DND-41 (cell line): ENCODE data around the gene SEC23IP.

ENCODE experiments used
- ATAC-seq: fragments of 200-7000 bp; cut with Tn5 transposase; 3 replicates; pipeline ENCODE4 v1.9.1; 2021; ENCODE audit warnings: low read depth; ENCODE audit not compliant: insufficient read depth
- DNase-seq: peaks from one replicate; pipeline ENCODE4 v3.0.0-alpha.2; 2020
- H2AFZ ChIP-seq: 2 replicates; pipeline ENCODE4 v1.6.0; 2012; ENCODE audit warnings: low read depth, low read length
- H3K27ac ChIP-seq: 2 replicates; pipeline ENCODE4 v1.5.1; 2012; ENCODE audit warnings: low read length, inconsistent platforms
- H3K27me3 ChIP-seq: fragments of 200-600 bp; sonication (generic); 2 replicates; pipeline ENCODE4 v1.6.0; 2012; ENCODE audit warnings: low read length, mild to moderate bottlenecking, inconsistent platforms; ENCODE audit not compliant: insufficient read depth, poor library complexity
- H3K36me3 ChIP-seq: 2 replicates; pipeline ENCODE4 v1.5.1; 2012; ENCODE audit warnings: low read length, inconsistent platforms; ENCODE audit not compliant: insufficient read depth
- H3K4me1 ChIP-seq: 2 replicates; pipeline ENCODE4 v1.5.1; 2012; ENCODE audit warnings: mild to moderate bottlenecking, low read length; ENCODE audit not compliant: insufficient read depth
- H3K4me2 ChIP-seq: 2 replicates; pipeline ENCODE4 v1.6.0; 2012; ENCODE audit warnings: mild to moderate bottlenecking, moderate library complexity, low read length, inconsistent platforms; ENCODE audit not compliant: insufficient read depth
- H3K4me3 ChIP-seq, 2 experiments: fragments of 200-600 bp in 1 of 2; shearing (Covaris generic) in 1 of 2; 2 replicates each; pipeline ENCODE4 v1.5.1; 2012 to 2016; ENCODE audit warnings: inconsistent platforms in 2 of 2, low read length in 2 of 2, mild to moderate bottlenecking in 2 of 2, low read depth in 1 of 2, moderate library complexity in 1 of 2
- H3K79me2 ChIP-seq: 2 replicates; pipeline ENCODE4 v1.6.0; 2012; ENCODE audit warnings: low read length, inconsistent platforms; ENCODE audit not compliant: insufficient read depth
- H3K9ac ChIP-seq: 2 replicates; pipeline ENCODE4 v1.6.0; 2012; ENCODE audit warnings: low read depth, mild to moderate bottlenecking, inconsistent platforms, low read length, moderate library complexity
- H3K9me3 ChIP-seq: 2 replicates; pipeline ENCODE4 v1.5.1; 2012; ENCODE audit warnings: low read length, moderate library complexity, mild to moderate bottlenecking, inconsistent platforms; ENCODE audit not compliant: insufficient read depth, severe bottlenecking
- H4K20me1 ChIP-seq: 2 replicates; pipeline ENCODE4 v1.6.0; 2012; ENCODE audit warnings: low read length; ENCODE audit not compliant: insufficient read depth
- EZH2 ChIP-seq: IDR thresholded peaks from 3 replicates; pipeline ENCODE4 v1.6.1; 2012; ENCODE audit warnings: borderline replicate concordance, low read depth, mild to moderate bottlenecking, moderate library complexity, low read length, inconsistent platforms; ENCODE audit not compliant: severe bottlenecking
- TF ChIP-seq, protein P1 (sequence below): IDR thresholded peaks from 2 replicates; pipeline ENCODE4 v1.5.1; 2012; ENCODE audit warnings: borderline replicate concordance, low read length, moderate library complexity, mild to moderate bottlenecking; ENCODE audit not compliant: poor library complexity, severe bottlenecking; ENCODE audit errors: extremely low read depth

The SEC23IP gene

DNA sequence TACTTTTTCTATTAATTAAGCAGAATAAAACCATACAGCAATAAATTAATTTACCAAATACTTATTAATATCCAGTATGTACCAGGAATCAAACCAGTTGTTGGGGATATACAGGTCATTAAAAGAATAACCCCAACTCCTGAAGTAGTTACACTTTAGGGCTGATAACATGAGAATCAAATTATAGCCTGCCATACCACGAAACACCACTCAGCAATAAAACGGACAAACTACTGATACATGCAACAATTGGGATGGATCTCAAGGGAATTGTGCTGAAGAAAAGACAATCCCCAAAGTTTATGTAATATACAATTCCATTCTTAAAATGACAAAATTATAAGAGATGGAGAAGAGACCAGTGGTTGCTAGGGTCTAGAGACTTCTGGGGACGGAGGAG is 42.6 kb upstream of the SEC23IP start:
- no peak overlapping the region for H3K27ac ChIP-seq
- H2AFZ ChIP-seq: no peak overlapping the region

GRCh38 chr10:119852277-119852676 is 40.3 kb upstream of the SEC23IP start:
- Histone ChIP-seq H3K9ac (no peak overlapping the region), H4K20me1 (peaks cover 11% of the 10 kb centered on the region; the same call in 1 of the 2 replicates), H3K36me3 (peaks cover 89% of the 10 kb centered on the region), H3K27ac (no peak overlapping the region), H2AFZ (no peak overlapping the region), H3K4me2 (no peak overlapping the region), H3K79me2 (peaks cover 27% of the 10 kb centered on the region), H3K27me3 (no peaks in the 10 kb centered on the region), H3K4me3 (no peak overlapping the region), H3K9me3 (no peaks in the 10 kb centered on the region), H3K4me1 (no peaks in the 10 kb centered on the region)
- no peak for TF ChIP-seq EZH2
- TF ChIP-seq, protein P1, sequence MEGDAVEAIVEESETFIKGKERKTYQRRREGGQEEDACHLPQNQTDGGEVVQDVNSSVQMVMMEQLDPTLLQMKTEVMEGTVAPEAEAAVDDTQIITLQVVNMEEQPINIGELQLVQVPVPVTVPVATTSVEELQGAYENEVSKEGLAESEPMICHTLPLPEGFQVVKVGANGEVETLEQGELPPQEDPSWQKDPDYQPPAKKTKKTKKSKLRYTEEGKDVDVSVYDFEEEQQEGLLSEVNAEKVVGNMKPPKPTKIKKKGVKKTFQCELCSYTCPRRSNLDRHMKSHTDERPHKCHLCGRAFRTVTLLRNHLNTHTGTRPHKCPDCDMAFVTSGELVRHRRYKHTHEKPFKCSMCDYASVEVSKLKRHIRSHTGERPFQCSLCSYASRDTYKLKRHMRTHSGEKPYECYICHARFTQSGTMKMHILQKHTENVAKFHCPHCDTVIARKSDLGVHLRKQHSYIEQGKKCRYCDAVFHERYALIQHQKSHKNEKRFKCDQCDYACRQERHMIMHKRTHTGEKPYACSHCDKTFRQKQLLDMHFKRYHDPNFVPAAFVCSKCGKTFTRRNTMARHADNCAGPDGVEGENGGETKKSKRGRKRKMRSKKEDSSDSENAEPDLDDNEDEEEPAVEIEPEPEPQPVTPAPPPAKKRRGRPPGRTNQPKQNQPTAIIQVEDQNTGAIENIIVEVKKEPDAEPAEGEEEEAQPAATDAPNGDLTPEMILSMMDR: no peak
- DNase-seq: no peak
- ATAC-seq: no peak

More for the DNA sequence above, 42.6 kb upstream of the SEC23IP start:
- Histone ChIP-seq H3K9me3 (no peaks in the 10 kb centered on the region), H3K36me3 (peaks cover 89% of the 10 kb centered on the region), H3K79me2 (peaks cover 14% of the 10 kb centered on the region), H3K27me3 (no peaks in the 10 kb centered on the region), H3K4me3 (no peak overlapping the region), H3K9ac (no peak overlapping the region), H3K4me1 (no peaks in the 10 kb centered on the region), H3K4me2 (no peak overlapping the region), H4K20me1 (peaks cover 8% of the 10 kb centered on the region; the same call in 1 of the 2 replicates)
- TF ChIP-seq, protein P1: no peak
- TF ChIP-seq EZH2: no peak
- DNase-seq: no peak
- no peak for ATAC-seq

DNA sequence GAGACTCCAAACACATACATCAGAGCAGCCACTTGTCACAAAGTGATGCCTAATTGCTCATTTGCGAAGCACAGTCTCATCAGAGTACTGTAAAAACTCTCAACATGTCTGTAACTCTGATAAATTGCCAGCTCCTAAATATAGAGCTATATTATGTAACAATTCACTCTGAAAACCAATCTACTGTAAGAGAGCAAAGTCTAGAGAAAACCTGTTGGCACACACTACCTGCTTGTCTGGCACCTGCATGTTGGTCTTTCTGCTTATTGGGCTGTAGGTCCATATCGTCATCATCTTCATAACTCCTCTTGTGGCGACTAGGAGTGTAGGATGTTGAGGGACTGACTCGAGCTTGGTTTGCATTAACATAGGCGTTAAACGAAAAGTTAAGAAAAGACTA is 39.7 kb upstream of the SEC23IP start:
- H3K9me3 ChIP-seq: no peaks in the 10 kb centered on the region
- ATAC-seq: no peak
- H3K27ac ChIP-seq: no peak overlapping the region
- TF ChIP-seq, protein P1: no peak
- TF ChIP-seq EZH2: no peak
- peaks cover 89% of the 10 kb centered on the region for H3K36me3 ChIP-seq
- no peak overlapping the region for H3K9ac ChIP-seq
- DNase-seq: no peak
- H3K4me1 ChIP-seq: no peaks in the 10 kb centered on the region
- H3K4me2 ChIP-seq: no peak overlapping the region
- H4K20me1 ChIP-seq: peaks cover 14% of the 10 kb centered on the region; the same call in 1 of the 2 replicates
- H3K79me2 ChIP-seq: peaks cover 32% of the 10 kb centered on the region
- H3K4me3 ChIP-seq: no peak overlapping the region
- H2AFZ ChIP-seq: no peak overlapping the region
- no peaks in the 10 kb centered on the region for H3K27me3 ChIP-seq

DNA sequence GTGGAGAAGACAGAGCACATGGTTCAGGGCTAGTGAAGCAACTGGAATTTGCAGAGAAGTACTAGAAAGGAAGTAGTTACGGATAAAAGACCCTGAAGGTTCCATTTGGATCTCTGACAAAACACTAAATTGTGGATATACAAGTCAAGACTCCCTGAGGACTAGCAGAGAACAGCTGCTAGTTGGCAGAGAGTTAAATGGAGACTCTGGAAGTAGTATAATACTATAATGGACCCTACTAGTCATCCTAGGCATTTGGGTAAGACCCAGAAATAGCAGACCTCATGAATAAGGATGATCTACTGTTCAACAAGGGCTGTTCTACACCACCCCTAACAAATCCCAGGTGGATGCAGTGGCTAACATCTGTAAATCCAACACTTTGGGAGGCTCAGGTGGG is 39.0 kb upstream of the SEC23IP start:
- no peak for TF ChIP-seq EZH2
- TF ChIP-seq, protein P1: no peak

More for the DNA sequence above, 39.0 kb upstream of the SEC23IP start:
- Histone ChIP-seq H3K36me3 (peaks cover 90% of the 10 kb centered on the region), H3K4me3 (no peak overlapping the region), H4K20me1 (peaks cover 22% of the 10 kb centered on the region; the same call in 1 of the 2 replicates), H3K4me2 (no peak overlapping the region), H3K27me3 (no peaks in the 10 kb centered on the region), H3K27ac (no peak overlapping the region), H2AFZ (no peak overlapping the region), H3K79me2 (peaks cover 40% of the 10 kb centered on the region), H3K9ac (no peak overlapping the region), H3K4me1 (no peaks in the 10 kb centered on the region), H3K9me3 (no peaks in the 10 kb centered on the region)
- DNase-seq: no peak
- ATAC-seq: no peak
